Upper lobe of right lung (tissue), 1 donor: ENCODE measurements around the gene SSPN. TPM values are rescaled to one million over a fixed set of nuclear protein-coding genes. Genes with fewer than 3 reads are reported as not detected.
A peak's percentile ranks its signal among the peaks of the same experiment; 100 is the strongest.

Source experiments
- ATAC-seq: fragments of 200-7000 bp; cut with Tn5 transposase; one replicate; pipeline ENCODE4 v1.9.1; 2020; ENCODE audit warnings: mild to moderate bottlenecking, moderate library complexity
- DNase-seq: peaks from one replicate; pipeline ENCODE4 v3.0.0-alpha.2; 2020
- H3K27ac ChIP-seq: fragments of 200-600 bp; one replicate; pipeline ENCODE4 v1.8.0; 2022
- H3K27me3 ChIP-seq: fragments of 200-600 bp; one replicate; pipeline ENCODE4 v1.8.0; 2022; ENCODE audit warnings: mild to moderate bottlenecking
- H3K36me3 ChIP-seq: fragments of 200-600 bp; one replicate; pipeline ENCODE4 v1.8.0; 2022
- H3K4me1 ChIP-seq: fragments of 200-600 bp; one replicate; pipeline ENCODE4 v1.8.0; 2022
- H3K4me3 ChIP-seq: fragments of 200-600 bp; one replicate; pipeline ENCODE4 v1.8.0; 2022; ENCODE audit warnings: mild to moderate bottlenecking
- H3K9me3 ChIP-seq: fragments of 200-600 bp; one replicate; pipeline ENCODE4 v1.8.0; 2022
- intact Hi-C: fragments of 100-400 bp; cut with DNase I; formaldehyde crosslinking; loops from one replicate; pipeline ENCODE4 v1.11.0; 2022
- long read RNA-seq: library from polyadenylated mRNA; unstranded; transcript quantifications from one replicate; pipeline ENCODE4 v2.0.0, GENCODE V29; 2021
- total RNA-seq: library from RNA; stranded (reverse); fragmentation: NEBNext Ultra II Directional; extraction: Animal tissue kit (Norgen Biotek cat#: 25700); gene quantifications from one replicate; pipeline ENCODE4 v1.2.1, GENCODE V29; 2021
- TF ChIP-seq, protein P1 (sequence below): fragments of 200-600 bp; IDR thresholded peaks from one replicate; pipeline ENCODE4 v1.8.0; 2022; ENCODE audit warnings: antibody characterized with exemption
- donor health status: DM: no; HTN: yes; CAD: no; lungs with severe emphysema.

Gene SSPN
- 15.6 TPM for total RNA-seq
- long read RNA-seq, full-length matches to known transcripts: 12 of 17 reads
- long read RNA-seq, partial matches to known transcripts: 0 of 17 reads
- long read RNA-seq, other reads (novel, unspliced or antisense): 5 of 17 reads

GRCh38 chr12:26195250-26195640, at the start of gene SSPN:
Gene SSPN, plus strand, starts transcription at chr12:26195573. Its CDS starts 100 bp downstream, at chr12:26195673.
- DNase-seq: peak; percentile 80
- intact Hi-C loops: no loop called here
- peak within 1 kb of the TSS; percentile 75 for H3K27ac ChIP-seq

GRCh38 chr12:26148291-26148690, 47.1 kb upstream of the SSPN start:
- H3K27ac ChIP-seq: no peak overlapping the region
- no peaks in the 10 kb centered on the region for H3K27me3 ChIP-seq
- H3K36me3 ChIP-seq: no peaks in the 10 kb centered on the region
- H3K4me1 ChIP-seq: peaks cover 7% of the 10 kb centered on the region
- ATAC-seq (no peak), DNase-seq (no peak)
- H3K9me3 ChIP-seq: no peaks in the 10 kb centered on the region
- TF ChIP-seq, protein P1, sequence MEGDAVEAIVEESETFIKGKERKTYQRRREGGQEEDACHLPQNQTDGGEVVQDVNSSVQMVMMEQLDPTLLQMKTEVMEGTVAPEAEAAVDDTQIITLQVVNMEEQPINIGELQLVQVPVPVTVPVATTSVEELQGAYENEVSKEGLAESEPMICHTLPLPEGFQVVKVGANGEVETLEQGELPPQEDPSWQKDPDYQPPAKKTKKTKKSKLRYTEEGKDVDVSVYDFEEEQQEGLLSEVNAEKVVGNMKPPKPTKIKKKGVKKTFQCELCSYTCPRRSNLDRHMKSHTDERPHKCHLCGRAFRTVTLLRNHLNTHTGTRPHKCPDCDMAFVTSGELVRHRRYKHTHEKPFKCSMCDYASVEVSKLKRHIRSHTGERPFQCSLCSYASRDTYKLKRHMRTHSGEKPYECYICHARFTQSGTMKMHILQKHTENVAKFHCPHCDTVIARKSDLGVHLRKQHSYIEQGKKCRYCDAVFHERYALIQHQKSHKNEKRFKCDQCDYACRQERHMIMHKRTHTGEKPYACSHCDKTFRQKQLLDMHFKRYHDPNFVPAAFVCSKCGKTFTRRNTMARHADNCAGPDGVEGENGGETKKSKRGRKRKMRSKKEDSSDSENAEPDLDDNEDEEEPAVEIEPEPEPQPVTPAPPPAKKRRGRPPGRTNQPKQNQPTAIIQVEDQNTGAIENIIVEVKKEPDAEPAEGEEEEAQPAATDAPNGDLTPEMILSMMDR: no peak
- intact Hi-C loops: no loop called here
- H3K4me3 ChIP-seq: no peak overlapping the region

More at GRCh38 chr12:26195250-26195640, at the start of gene SSPN:
- ATAC-seq: peak; percentile 80
- TF ChIP-seq, protein P1: no peak
- no peaks in the 10 kb centered on the region for H3K9me3 ChIP-seq
- H3K4me1 ChIP-seq: no peaks in the 10 kb centered on the region
- no peaks in the 10 kb centered on the region for H3K36me3 ChIP-seq
- H3K27me3 ChIP-seq: no peaks in the 10 kb centered on the region
- peak within 1 kb of the TSS; percentile 60 for H3K4me3 ChIP-seq

DNA sequence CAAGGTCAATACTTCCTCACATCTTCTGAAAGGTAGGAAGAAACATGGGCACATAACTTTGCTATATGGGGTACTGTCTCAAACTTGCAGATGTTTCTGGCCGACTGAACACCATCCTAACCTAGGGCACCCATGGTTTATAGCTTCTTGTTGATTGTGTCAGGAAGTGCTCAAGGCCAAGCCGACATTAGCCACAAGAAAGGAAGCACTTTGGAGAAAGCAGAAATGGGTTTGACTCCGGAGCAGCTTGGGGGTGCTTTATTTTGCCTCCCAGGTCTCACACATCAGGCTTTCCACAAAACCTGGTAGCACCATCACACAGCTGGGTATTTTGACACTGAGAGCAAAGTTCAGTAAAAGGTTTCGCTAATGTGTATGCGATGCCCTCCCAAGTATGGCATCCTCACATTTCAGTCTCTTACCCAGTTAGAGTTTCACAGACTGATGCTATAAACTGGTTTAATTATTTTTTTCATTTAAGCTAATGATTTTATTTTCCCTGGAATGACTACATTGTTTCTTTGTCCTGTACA, 45.3 kb upstream of the SSPN start:
- H3K9me3 ChIP-seq: no peaks in the 10 kb centered on the region
- intact Hi-C loops: no loop called here
- peak; percentile 30 for ATAC-seq

DNA sequence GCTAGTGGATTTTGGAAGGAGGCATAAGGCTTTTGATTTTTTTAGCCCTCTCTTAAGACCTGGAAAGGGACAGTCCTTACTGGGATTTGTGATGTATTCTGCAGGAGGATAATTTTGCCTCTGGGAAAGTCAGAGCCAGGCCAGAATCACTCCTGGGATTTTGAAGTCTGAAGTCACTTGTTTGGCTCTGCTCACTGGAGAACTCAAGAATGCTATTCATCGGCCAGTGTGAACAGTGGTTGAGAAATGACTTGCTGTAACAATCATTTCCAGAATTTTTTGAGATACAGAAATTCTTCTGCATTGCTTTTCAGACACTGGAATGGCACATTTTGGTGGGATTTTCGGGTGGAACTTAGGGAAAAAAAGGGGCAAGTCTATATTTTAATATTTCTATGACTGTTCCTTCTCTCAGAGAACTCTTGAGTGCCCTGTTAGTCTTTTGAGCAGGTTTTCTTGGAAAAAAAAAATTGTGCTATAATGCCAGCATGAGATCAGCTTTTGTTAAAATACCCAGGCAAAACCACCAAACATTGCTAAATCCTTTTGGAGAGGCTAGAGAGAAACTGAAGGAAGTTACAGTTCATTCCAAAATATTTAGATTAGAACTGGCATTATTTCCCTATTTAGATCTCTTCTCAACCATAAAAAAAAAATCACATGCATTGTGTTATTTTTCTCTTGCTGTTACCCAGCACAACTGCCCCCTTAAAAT, 44.5 kb upstream of the SSPN start:
- Histone ChIP-seq H3K36me3 (no peaks in the 10 kb centered on the region), H3K4me1 (peaks cover 7% of the 10 kb centered on the region), H3K9me3 (no peaks in the 10 kb centered on the region), H3K27me3 (no peaks in the 10 kb centered on the region), H3K4me3 (no peak overlapping the region), H3K27ac (no peak overlapping the region)
- intact Hi-C loops: no loop called here
- ATAC-seq: no peak
- TF ChIP-seq, protein P1: no peak
- no peak for DNase-seq

More for the DNA sequence above, 45.3 kb upstream of the SSPN start:
- no peaks in the 10 kb centered on the region for H3K36me3 ChIP-seq
- TF ChIP-seq, protein P1: no peak
- H3K4me3 ChIP-seq: no peak overlapping the region
- H3K27ac ChIP-seq: no peak overlapping the region
- H3K4me1 ChIP-seq: peaks cover 7% of the 10 kb centered on the region
- H3K27me3 ChIP-seq: no peaks in the 10 kb centered on the region
- DNase-seq: no peak

- DNase-seq (no peak), ATAC-seq (no peak)
- Histone ChIP-seq H3K4me3 (no peak overlapping the region), H3K27me3 (no peaks in the 10 kb centered on the region), H3K9me3 (no peaks in the 10 kb centered on the region), H3K27ac (no peak overlapping the region), H3K4me1 (peaks cover 7% of the 10 kb centered on the region), H3K36me3 (no peaks in the 10 kb centered on the region)
- intact Hi-C loops: no loop called here
- TF ChIP-seq, protein P1: no peak
Observed at GRCh38 chr12:26152507-26153102, 42.8 kb upstream of the SSPN start.
